Measurements from ENCODE around the gene TXLNG.

GRCh38 chrX:16822723-16823122 lies 36.5 kb downstream of the TXLNG start:
- no peak for TF ChIP-seq USF1 (IDR thresholded peaks at IDR 0.05; ENCODE audit: borderline replicate concordance, low read depth)
- TF ChIP-seq RAD21 (IDR thresholded peaks at IDR 0.05; ENCODE audit: low read length) = no peak
- TF ChIP-seq MEF2A (IDR thresholded peaks at IDR 0.05; ENCODE audit: borderline replicate concordance, low read depth) = no peak
- TF ChIP-seq FOXM1 (IDR thresholded peaks at IDR 0.05; ENCODE audit: low read depth) = no peak
- TF ChIP-seq YY1 (IDR thresholded peaks at IDR 0.05; ENCODE audit: low read depth) = no peak
- TF ChIP-seq, protein P1, sequence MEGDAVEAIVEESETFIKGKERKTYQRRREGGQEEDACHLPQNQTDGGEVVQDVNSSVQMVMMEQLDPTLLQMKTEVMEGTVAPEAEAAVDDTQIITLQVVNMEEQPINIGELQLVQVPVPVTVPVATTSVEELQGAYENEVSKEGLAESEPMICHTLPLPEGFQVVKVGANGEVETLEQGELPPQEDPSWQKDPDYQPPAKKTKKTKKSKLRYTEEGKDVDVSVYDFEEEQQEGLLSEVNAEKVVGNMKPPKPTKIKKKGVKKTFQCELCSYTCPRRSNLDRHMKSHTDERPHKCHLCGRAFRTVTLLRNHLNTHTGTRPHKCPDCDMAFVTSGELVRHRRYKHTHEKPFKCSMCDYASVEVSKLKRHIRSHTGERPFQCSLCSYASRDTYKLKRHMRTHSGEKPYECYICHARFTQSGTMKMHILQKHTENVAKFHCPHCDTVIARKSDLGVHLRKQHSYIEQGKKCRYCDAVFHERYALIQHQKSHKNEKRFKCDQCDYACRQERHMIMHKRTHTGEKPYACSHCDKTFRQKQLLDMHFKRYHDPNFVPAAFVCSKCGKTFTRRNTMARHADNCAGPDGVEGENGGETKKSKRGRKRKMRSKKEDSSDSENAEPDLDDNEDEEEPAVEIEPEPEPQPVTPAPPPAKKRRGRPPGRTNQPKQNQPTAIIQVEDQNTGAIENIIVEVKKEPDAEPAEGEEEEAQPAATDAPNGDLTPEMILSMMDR (IDR thresholded peaks at IDR 0.05) = no peak
- no peak for TF ChIP-seq FOXJ3 (CRISPR knock-in tag; IDR thresholded peaks at IDR 0.05)
- peak; percentile 64 for TF ChIP-seq JUND (IDR thresholded peaks at IDR 0.05)
- TF ChIP-seq NRF1 (IDR thresholded peaks at IDR 0.05; ENCODE audit: low read depth, low read length) = no peak
